ENCODE results near the gene GALNT10. TPM values are rescaled to one million over a fixed set of nuclear protein-coding genes. Genes with fewer than 3 reads are reported as not detected.

Gene GALNT10
- total RNA-seq, 2 experiments from 2014 or later = 24.6 to 30.0 TPM

DNA sequence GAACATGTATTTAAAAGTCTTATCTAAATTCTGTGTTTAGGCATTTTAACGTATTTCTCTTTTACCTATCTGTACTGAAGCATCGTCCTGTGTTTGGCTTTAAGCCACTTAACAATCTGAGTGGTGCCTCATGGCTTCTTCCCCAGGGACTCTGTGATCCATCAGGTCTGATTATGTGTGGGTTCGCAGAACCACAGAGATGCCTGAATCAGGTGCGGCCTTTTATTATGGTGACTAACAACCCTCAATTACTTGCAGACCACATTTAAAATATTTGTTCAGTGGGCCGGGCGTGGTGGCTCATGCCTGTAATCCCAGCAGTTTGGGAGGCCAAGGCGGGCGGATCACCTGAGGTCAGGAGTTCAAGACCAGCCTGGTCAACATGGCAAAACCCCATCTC, 215.7 kb downstream of the GALNT10 start:
- CTCF ChIA-PET = interaction anchor here (1.6 to 3.0 kb wide), 4 partner anchors 9 to 431 kb away, joined by 5 to 30 read pairs (median 10); no protein-coding TSS in a partner anchor
- POLR2A ChIA-PET = no interaction called here

DNA sequence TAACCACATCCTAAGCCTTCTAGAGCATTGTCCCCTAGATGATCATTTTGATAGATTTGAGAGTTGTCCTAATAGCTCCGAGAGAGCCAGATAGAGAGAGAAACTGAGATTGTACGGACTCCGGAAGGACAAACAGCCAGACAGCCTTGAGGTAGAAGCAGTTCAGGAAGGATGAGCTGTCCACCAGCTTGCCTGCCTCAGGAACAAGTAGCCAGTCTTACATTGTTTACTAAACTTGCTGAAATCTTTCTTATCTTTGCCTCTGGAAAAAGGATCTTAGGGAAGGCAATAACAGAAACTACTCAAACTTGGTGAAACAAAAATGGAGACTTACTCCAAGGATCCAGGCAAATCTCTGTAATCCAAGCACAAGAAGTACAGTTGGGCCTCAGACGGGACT, 216.3 kb downstream of the GALNT10 start:
- CTCF ChIA-PET = interaction anchor here (2.0 to 2.7 kb wide), 2 partner anchors 8 to 332 kb away, joined by 5 to 11 read pairs; no protein-coding TSS in a partner anchor
- POLR2A ChIA-PET = no interaction called here

DNA sequence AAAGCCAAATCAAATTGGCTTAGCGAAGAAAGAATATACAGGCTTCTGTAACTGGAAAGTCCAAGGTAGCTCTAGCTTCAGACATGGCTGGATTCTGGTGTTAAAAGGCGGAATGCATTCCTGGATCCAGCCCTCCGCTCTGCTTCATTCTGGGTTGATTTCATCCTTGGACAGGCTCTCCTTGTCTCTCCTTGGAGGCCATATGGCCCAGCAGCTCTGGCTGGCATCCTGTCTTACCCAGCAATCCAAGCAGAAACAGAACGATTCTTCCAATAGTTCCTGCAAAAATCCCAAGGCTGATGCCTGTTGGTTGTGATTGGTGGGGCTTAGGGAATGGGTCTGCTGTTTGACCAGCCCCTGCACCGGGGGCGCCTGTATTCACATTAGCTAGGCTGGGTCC, 218.3 kb downstream of the GALNT10 start:
- ChIA-PET CTCF (interaction anchor here (1.6 kb wide), 1 partner anchor 336 kb away, joined by 5 read pairs; no protein-coding TSS in a partner anchor), POLR2A (no interaction called here)

DNA sequence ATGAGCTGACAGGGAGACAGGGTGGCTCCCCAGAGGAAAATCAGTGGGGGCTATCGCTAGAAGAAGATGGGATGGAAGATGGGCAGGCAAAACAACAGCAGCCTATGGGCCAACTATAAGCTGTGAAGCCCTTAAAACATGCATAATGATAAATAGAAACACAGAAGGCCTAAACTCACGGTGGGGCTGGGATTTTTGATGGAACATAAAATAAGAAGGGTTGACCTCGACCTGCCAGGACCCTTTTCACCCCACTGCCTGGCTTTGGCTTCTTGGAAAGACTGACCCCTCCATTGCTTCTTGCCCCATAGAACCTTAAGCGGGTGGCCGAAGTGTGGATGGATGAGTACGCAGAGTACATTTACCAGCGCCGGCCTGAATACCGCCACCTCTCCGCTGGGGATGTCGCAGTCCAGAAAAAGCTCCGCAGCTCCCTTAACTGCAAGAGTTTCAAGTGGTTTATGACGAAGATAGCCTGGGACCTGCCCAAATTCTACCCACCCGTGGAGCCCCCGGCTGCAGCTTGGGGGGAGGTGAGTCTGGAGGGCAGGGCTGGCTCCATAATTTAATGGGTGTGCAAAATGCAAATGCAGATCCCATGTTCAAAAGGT, 218.8 kb downstream of the GALNT10 start:
- CTCF ChIA-PET = interaction anchor here (1.6 kb wide), 1 partner anchor 337 kb away, joined by 5 read pairs; no protein-coding TSS in a partner anchor
- POLR2A ChIA-PET = no interaction called here

DNA sequence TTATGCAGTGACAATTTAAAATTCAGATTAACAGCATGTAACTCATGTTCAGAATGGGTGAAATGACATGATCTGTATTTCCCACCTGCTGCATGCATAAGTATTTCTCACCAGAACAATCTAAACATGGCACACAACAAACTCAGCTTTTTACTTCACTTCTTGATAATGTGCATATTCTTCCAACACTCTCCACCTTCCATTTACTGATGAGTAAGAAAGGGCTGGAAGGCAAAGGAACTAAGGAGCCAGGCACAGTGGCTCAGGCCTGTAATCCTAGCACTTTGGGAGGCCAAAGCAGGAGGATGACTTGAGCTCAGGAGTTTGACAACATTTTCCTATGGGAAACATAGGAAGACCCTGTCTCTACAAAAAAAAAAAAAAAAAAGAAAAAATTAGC, 219.5 kb downstream of the GALNT10 start:
- POLR2A ChIA-PET = no interaction called here
- CTCF ChIA-PET = no interaction called here

DNA sequence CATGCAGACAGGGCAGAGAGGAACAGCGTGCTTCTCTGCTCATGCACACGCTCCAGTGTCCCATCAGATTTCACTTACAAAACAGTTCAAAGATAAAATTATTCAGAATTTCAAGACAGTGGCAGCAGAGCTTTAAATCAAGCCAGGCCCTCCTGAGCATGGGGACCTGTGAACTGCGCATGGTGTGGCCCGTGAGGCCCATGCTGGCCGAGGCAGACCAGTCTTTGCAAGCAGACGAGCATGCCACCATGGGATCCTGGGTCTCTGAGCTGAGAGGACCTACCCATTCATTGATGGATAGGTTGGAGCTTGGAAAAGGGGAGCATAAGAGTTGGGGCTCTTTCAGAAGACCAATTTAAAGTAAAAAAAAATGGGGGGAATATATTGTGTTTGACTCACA, 220.3 kb downstream of the GALNT10 start:
- ChIA-PET CTCF (no interaction called here), POLR2A (no interaction called here)

DNA sequence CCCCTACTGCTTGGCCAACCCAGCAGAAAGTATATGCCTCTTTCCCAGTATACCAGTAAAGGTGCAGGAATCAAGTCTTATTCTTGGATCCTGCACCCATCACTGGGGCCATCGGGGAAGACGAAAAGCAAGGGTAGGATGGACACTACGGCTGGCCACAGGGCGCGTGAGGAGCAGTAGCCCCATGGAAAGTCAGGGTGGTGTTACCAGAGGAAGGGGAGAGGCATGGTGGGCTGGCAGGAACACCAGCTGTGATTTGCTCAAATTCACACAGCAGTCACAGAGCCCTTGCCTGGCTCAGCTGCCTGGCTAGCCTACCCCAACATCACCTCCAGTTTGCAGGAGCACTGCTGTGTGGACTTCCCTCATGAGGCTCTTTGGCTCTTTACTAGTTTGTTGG, 220.8 kb downstream of the GALNT10 start:
- ChIA-PET POLR2A (no interaction called here), CTCF (no interaction called here)

DNA sequence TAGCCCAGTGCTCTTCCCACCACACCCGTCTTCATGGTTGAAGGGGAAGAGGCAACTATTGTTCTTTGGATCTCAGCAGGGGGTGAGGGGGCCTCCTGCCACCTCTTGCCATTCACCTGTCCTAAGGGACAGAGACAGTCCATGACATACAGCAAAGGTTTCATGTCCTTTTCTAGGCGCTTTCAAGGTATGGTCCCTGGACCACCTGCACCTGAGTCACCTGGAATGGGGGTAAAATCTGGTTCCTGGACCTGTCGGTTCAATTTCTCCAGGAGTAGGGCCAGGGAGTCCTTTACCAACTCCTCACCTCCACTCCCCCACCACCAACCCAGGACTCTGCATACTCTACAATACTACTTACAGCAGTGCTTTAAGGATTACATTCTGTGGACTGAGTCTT, 221.8 kb downstream of the GALNT10 start:
- CTCF ChIA-PET = no interaction called here
- POLR2A ChIA-PET = no interaction called here

DNA sequence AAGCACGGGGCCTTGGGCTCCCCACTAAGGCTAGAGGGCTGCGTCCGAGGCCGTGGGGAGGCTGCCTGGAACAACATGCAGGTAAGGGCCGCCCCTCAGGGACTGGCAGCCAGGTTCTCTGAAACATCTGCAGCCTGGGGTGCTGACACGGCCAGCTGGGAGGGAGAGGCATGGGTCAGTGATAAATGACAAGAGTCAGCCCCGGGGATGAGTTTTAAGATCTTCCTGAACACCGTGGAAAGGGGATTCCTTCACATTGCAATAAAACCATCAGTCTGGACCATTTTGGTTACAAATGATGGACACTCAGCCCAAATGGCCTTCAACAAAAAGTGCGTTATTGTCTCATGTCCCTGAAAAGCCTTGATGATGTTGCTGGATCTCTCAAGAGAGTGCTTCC, 222.4 kb downstream of the GALNT10 start:
- ChIA-PET CTCF (no interaction called here), POLR2A (no interaction called here)

DNA sequence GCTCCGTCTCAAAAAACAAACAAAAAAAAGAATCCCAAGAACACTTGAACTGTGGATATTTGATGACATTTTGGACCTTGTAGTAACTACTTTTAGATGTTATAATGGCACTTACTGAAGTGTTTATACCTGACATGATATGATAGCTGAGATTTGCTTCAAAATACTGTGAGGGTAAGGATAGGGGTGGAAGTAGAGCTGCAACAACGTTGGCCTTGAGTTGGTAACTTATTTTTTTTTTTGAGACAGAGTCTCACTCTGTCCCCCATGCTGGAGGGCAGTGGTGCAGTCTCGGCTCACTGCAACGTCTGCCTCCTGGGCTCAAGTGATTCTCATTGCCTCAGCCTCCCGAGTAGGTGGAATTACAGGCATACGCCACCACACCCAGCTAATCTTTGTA, 224.6 kb downstream of the GALNT10 start:
- POLR2A ChIA-PET = no interaction called here
- CTCF ChIA-PET = interaction anchor here (0.6 to 1.5 kb wide), 4 partner anchors 9 to 342 kb away, joined by 3 to 5 read pairs (median 3); no protein-coding TSS in a partner anchor

DNA sequence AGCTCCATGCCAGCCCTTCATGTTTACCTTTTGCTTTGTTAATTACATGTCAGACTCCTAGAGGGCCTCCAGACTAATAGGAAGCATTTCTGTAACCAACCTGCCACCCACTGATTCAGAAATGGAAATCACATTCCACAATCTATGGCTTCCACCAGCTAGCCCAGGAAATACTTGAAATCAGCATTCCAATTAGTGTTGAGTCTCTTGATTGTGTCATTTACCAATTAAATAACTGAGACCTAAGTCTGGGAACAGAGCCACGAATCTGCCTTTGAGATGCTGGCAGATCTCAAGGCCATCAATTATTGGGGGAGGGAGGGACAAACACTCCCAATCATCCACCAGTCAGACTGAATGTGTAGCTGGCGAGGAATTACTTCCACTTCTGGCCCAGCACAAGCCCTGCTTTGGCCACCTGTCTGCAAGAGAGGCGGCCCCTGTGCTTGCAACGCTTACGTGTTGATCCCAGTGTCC, 227.8 kb downstream of the GALNT10 start:
- CTCF ChIA-PET = no interaction called here
- POLR2A ChIA-PET = no interaction called here

DNA sequence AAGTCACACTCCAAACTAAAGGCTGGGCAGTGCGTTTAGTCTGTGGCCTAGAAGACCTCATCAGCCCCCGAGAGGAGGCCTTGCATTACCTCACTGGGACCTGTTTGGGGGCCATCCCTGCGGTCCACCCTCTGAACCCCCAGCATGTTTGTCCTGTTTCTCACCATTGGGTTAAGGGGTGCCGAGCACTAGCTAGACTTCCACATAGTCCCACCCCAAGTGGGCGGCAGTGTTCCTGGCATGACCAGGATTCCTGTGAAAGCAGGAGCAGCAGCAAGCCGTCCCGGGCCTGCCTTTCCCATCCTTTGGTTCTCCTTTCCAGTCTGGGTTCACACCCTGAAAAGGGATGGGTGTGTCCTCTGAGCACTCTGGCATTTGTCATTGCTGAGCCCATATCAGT, 228.7 kb downstream of the GALNT10 start:
- ChIA-PET CTCF (no interaction called here), POLR2A (no interaction called here)

DNA sequence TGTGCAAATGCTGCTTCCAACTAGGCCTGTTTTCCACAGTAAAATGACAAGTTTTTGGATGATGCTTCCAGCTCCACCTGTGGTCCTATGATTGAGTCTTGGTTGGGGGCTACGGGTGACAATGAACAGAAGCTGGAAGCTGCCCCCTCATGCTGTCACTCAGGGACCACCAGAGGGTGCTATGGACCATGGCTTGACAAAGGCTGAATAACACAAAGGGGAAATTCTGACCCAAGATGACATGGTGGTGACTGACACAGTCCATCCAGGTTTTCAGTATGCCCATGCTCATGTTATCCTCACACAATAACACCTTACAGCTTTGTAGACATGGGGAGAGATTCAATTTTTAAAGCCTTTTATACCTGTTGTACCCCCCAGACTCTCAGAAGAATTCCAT, 231.3 kb downstream of the GALNT10 start:
- ChIA-PET CTCF (interaction anchor here (0.9 to 1.2 kb wide), 2 partner anchors 17 to 44 kb away, joined by 4 to 5 read pairs; no protein-coding TSS in a partner anchor), POLR2A (interaction anchor here (0.8 kb wide), 1 partner anchor 23 kb away, joined by 3 read pairs; no protein-coding TSS in a partner anchor)

DNA sequence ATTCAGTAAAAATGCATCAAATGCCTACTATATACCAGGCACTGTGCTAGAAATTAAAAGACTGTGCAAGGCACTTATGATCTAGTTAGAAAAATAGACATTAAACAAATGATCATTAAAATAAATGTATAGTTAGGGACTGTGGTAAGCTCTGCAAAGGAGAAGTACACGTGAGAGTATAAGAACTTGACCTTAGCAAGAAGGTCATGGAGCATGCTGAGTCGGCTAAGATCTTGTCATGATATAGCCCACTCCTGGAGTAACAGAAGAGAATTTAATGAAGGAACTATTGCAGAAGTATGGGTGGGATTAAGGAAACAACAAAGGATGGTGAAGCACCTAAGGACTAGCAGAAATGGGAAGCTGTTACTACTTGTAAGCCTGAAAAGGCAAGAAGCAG, 231.8 kb downstream of the GALNT10 start:
- CTCF ChIA-PET = interaction anchor here (0.9 to 1.2 kb wide), 2 partner anchors 18 to 44 kb away, joined by 4 to 5 read pairs; no protein-coding TSS in a partner anchor
- POLR2A ChIA-PET = interaction anchor here (0.8 kb wide), 1 partner anchor 22 kb away, joined by 3 read pairs; no protein-coding TSS in a partner anchor

DNA sequence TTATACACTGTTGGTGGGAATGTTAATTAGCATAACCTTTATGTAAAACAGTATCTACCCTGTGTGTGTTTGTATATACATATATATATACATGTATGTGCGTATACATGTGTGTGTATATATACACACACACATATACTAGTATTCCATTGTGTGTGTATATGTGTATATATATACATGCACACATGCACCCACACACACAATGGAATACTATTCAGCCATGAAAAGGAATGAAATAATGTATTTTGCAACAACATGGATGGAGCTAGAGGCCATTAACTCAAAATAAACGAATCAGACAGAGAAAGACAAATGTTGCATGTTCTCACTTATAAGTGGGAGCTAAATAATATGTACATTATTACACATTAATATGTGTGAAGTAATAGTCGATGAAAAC, 237.7 kb downstream of the GALNT10 start:
- POLR2A ChIA-PET = no interaction called here
- CTCF ChIA-PET = no interaction called here

DNA sequence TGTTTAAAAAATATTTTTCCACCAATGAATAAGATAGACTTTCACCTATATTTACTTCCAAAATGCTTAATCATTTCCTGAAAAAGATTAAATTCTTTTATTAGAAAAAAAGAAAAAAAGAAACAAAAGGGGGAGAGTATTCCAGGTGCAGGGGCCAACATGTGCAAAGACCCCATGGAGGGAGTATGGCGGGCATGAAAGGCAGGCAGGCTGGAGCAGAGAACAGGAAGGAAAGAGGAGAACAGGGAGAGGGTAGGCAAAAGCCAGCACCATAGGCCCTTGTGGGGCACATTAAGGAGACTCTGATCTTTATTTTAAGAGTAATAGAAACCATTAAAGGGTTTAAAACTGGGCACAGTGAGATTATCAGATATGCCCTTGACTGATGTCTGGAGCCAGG, 238.8 kb downstream of the GALNT10 start:
- CTCF ChIA-PET = no interaction called here
- POLR2A ChIA-PET = no interaction called here

DNA sequence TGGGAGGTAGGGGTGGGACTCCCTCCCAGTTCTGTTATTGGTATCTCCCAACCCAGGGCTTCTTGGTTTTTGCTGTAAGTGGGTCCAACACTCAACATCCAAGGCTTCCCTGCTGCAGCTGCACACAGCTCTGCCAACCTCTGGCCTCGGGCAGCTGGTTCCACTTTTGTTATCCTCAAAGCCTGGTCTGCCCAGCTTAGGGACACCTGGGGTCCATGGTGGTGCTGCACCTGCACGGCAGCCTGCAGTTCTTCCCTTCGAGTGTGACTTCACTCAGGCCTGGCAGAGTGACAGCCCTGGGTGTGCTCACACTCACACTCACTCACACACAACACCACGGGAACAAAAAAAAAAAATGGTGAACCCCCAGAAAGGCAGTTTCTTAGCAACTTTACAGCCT, 239.9 kb downstream of the GALNT10 start:
- POLR2A ChIA-PET = interaction anchor here (0.6 kb wide), 1 partner anchor 10 kb away, joined by 3 read pairs; no protein-coding TSS in a partner anchor
- CTCF ChIA-PET = no interaction called here

DNA sequence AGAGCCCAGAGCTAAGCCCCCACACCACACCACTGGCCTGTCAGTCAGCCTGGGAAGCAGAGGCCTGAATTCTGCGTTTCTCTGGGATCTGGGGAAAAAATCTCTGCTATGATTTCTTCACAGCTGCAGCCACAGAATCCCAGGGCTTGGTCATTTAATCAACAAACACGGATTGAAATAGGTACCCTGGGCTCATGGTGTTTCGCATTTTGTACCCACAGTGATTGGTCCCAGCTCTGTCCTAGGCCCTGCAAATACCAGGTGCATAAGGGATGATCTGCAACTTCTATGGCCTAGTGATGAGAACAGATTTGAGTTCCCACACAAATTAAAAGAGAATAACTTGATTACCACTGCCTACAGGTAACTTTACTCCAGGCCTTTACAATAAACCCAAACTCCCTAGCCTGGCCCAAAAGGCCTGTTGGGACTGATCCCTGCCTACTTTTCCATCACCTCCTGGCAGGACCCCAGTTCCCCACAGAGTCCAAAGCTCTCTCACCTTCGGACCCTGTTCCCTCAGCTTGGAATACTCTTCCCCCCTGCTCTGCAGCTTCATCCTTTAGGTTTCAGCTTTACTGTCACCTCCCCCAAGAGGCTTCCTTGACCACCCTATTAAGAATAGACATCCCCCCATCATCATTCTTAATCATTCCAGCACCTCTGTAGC, 240.6 kb downstream of the GALNT10 start:
- ChIA-PET POLR2A (no interaction called here), CTCF (no interaction called here)

DNA sequence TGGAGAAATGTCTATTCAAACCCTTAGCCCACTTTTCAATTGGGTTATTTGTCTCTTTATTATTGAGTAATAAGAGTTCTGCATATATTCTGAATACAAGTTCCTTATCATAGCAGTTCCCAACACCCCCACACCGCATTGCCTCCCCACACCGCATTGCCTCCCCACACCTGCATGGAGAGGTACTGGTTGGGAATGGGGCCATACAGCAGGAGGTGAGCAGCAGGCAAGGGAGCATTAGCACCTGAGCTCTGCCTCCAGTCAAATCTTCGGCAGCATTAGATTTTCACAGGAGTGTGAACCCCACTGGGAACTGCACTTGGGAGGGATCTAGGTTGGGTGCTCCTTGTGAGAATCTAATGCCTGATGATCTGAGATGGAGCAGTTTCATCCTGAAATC, 244.7 kb downstream of the GALNT10 start:
- ChIA-PET CTCF (no interaction called here), POLR2A (no interaction called here)

DNA sequence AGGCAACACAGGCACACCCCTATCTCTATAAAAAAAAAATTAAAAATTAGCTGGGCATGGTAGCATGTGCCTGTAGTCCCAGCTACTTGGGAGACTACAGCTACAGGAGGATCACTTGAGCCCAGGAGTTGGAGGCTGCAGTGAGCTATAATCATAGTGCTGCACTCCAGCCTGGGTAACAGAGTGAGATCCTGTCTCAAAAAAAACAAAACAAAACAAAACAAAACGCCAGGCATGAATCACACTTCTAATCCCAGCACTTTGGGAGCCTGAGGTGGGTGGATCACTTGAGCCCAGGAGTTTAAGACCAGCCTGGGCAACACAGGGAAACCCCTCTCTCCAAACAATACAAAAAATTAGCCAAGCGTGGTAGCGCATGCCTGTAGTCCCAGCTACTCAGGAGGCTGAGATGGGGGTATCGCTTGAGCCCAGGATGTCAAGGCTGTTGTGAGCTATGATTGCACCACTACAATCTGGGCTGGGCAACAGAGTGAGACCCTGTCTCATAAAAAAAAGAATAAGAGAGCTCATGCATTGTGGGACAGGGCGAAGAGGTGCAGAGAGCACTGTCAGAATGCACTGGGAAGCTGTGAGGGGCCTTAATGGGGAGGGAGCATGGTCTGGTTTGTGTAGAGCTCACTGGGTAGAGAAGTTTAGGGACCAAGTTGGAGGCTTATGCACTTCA, 246.9 kb downstream of the GALNT10 start:
- POLR2A ChIA-PET = no interaction called here
- CTCF ChIA-PET = no interaction called here

DNA sequence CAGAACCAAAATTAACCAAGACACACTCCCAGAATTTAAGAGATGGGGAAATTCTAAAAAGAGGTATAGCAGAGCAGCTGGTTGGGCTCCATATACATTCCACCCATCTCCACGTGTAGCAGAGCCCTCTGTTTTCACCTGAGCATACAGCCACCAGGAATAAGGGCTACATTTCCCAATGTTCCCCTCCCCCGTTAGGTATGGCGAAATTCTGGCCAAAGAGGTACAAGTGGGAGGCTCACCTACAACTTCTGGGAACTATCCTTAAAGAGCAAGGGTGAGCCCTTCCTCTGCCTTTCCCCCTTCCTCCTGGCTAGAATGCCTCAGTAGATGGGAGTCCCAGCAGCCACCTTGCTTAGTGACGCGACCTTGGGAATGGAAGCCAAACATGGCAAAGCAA, 250.0 kb downstream of the GALNT10 start:
- ChIA-PET POLR2A (interaction anchor here (0.7 kb wide), 1 partner anchor 1288 kb away, joined by 4 read pairs; no protein-coding TSS in a partner anchor), CTCF (no interaction called here)
